Amygdala (tissue), 56 donors: ENCODE measurements around the gene METTL1.
"Not testable (repeated sequence)": the region's sequence is repeated elsewhere in the genome, so short reads cannot be mapped to it uniquely, and the experiment has no call there.

ENCODE experiments used
- DNase-seq, 56 donors: peaks; one replicate each; lab custom pipeline; 2025; lab: John Stamatoyannopoulos, UW

METTL1 gene

DNA sequence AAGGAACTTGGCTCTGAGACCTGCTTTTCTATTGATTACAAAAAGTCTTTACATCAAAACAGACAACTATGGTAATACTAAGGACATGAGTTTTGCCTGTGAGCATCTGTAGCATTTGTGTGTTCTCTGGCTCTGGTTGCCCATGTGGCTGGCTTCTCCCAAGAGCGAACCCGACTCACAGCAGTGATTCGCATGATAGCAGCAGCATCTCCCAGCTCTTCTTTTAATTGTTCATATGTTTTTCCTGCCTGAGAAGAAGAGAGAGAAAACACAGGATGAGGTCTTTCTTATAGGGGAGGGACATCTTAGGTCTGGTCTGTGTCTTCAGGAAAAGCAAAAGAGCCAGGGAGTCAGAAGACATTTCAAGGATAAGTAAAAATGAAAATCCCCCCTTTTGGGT, 29.1 kb upstream of the METTL1 start:
- no peak for DNase-seq

DNA sequence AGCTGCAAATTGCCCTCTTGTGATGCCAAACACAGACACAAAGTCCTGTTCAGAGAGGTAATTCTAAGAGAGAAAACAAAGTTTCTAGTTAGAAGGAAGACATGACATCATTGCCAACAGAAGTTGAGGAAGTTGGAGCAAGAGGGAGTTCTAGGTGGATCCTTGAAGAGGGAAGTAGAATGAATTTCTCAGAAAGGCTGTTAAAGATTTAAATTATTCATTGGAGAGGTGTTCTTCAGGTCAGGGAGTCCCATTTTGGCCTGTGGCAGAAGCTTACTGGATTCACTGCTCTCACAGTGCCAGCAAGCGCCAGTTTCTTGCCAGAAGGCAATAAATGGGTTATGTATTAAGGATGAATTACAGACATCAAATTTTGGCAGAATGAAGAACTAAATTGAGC, 26.0 kb upstream of the METTL1 start:
- no peak for DNase-seq

DNA sequence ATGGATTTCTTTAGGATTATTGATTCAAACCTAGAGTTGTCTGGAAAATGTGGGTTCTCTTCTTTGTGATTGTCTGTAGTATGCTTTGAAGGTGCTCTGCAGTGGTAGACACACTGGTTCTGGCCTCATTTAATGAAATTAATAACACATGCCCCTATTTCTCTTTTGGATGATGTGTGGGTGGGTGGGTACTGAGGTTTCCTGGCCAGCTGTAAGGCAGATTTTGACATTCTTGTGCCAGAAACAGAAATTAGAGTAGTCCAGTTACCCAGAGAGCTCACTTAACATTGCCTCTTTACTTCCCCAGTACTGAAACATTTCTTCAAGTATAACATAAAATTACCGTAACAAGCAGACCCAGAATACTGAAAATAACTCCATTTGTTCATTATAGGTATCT, 25.1 kb upstream of the METTL1 start:
- DNase-seq, result no peak

DNA sequence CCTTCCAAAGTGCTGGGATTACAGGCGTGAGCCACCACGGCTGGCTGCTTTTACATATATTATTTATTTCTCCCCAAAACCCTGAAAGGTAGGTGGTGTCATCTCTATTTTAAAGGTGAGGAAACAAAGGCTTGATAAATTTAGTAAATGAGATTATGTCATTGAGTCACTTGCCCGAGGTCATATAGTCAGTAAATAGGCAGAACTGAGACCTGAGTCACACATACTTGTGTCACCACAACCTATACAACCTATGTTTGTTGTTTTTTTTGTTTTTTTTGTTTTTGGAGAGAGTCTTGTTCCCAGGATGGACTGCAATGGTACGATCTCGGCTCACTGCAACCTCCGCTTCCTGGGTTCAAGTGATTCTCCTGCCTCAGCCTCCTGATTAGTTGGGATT, 23.4 kb upstream of the METTL1 start:
- no peak for DNase-seq

DNA sequence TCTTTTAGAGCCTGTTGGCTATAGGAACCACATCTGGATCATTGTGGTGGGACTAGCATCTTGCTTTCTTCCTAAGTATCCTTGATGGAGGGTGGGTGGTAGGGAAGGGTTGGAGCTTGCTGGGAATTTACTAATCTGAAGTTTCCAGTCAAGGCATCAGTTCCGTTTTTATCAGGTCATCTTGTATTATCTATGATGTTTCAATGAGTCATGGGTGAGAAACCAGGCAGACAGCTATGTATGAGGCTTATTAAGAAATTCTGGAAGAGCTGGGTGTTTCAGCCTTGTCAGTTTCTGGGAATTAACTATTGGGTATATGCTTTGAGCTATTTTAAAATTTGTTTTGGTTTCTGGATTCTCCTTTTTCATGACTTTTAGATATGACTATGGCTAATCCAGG, 22.0 kb upstream of the METTL1 start:
- DNase-seq, result no peak

DNA sequence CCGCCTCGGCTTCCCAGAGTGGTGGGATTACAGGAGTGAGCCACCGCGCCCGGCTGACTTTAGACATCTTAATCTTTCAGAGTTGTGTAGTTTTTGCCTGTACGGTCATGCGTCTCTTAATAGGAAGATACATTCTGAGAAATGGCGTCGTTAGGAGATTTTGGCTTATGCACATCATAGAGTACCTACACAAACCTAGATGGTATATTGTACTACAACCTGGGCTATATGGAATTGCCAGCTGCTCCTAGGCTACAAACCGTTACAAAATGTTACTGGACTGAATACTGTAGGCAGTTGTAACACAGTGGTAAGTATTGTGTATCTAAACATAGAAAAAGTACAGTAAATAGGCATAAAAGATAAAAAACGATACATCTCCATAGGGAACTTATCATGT, 12.0 kb upstream of the METTL1 start:
- DNase-seq, result no peak

DNA sequence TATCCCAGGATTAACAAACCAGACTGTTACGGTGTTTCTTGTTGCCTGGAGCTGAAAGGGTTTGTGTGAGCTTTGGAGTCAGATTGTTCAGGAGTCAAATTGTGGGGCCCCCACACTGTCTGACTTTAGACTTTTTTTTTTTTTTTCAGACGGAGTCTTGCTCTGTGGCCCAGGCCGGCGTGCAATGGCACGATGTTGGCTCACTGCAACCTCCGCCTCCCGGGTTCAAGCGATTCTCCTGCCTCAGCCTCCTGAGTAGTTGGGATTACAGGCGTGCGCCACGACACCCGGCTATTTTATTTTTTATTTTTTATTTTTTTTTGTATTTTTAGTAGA, 11.5 kb upstream of the METTL1 start:
- no peak for DNase-seq

DNA sequence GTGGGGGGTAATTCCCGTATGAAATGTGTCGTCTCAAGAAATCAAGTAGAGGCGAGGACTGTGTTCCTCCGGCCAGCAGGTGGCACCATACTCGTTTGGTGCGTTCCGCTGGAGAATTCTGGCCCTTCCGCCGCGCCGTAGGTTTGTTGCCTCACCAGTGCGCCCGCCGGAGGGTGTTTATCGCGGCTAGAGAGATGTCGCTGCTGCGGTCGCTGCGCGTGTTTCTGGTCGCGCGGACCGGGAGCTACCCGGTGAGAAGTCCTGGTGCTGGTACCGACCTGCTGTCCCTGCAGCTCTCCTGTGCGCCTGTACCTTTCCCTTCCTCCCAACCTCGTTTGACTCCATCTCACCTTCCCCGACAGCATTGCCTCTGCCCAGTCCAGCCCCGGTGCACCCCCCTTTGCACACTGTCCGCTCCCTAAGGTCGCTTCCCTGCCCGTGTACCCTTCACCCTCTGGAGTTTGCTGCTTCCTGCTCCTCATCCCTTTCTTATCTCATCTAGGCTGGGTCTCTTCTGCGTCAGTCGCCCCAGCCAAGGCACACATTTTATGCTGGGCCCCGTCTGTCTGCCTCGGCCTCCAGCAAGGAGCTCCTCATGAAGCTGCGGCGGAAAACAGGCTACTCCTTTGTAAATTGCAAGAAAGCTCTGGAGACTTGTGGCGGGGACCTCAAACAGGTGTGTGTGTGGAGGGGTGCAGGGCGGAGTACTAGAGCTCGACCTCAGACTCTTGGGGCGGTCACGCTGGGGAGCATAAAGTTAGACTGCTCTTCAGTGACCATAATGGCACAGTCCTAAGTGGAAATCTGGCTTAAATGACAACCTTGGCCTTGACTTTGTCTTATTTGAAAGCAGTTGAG, 10.9 kb upstream of the METTL1 start, which contains the start of gene TSFM:
TSFM (plus strand) TSS at position 180 of the 858 bp plus-strand sequence; CDS start at position 195, 15 bp downstream.
- DNase-seq, result peak; percentile 49 to 98 (median 90)

DNA sequence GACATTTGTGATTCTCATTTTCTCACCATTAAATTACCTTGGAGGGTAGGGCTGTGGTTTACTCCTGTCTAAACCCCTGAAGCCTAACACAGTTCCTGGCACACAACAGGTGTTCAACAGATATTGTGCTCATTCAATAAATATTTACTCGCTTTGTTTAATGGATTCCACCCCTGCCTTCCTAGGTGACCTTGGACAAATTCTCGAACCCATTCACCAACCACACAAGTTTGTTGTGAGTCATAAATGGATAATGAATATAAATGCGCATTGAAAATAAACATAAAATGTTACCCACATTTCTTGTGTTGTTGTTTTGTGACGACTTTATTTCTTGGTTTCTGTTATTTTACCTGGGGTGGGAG, 10.3 kb upstream of the METTL1 start:
- no peak for DNase-seq

DNA sequence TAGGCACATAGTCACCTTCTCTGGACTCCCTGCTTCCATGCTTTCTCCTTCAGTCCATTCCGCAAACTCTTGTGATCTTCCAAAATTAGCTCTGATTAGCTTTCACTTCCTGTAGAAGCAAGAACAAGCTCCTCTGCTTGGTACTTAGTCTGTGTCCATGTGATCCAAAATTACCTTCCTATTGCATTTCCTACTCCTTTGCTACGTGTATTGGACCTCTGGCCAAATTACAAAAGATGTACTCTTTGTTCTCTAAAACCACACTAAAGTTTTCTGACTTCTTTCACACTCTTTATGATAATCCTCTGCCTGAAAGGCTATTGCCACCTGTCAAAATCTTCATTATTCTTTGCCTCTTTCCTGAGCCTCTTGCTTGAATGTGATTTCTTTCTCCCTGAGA, 9.9 kb upstream of the METTL1 start:
- no peak for DNase-seq

DNA sequence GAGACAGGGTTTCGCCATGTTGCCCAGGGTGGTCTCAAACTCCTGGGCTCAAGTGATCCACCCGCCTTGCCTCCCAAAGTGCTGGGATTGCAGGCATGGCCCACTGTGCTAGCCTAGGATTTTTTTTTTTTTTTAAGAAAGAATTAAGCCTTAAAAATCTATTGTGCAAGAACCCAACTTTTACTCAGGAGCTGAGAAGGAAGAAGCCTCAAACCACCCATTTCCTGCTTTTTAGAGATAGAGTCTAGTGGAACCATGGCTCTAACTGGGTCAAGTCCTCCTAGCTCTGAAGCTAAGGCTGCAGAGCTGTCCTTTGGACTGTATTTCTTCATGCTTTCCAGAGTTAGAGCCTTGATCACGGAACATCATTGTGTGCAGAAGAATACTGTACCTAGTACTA, 9.3 kb upstream of the METTL1 start:
- no peak for DNase-seq

DNA sequence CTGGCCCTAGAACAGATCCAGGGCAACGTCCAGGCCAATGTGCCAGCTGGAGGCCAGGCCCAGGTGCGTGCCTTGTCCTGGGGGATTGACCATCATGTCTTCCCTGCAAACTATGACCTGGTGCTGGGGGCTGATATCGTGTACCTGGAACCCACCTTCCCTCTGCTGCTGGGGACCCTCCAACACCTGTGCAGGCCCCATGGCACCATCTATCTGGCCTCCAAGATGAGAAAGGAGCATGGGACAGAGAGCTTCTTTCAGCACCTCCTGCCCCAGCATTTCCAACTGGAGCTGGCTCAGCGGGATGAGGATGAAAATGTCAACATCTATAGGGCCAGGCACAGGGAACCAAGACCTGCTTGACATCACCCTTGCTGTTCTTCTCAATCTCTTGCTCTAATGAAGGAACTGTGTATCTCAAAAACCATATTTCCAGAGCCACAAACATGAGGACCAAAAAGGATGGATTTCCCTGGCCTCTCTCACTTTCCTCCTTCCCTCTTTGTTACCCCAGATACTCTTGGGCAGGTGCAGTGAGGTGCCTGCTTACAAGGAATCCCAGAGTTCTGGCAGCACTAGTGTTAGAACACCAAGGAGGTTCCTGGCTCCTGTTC, 8.5 kb upstream of the METTL1 start:
- no peak for DNase-seq

DNA sequence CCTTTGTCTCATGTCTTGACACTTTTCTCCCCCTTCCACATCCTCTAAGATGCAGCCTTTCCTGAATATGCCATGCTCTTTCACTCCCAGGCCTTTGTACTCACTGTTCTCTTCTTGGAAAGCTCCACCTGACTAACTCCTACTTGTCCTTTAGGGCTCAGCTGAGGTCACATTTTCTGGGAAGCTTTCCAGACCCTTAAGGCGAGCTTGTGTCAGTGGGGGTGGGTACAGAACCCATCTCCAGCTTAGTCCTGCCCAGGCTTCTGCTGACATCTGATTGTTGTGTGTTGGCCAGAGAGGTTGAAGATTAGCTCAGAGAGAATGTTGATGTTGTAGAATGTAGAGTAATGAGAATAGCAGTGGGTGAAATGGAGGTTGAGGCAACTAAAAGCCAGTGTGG, 7.8 kb upstream of the METTL1 start:
- no peak for DNase-seq

DNA sequence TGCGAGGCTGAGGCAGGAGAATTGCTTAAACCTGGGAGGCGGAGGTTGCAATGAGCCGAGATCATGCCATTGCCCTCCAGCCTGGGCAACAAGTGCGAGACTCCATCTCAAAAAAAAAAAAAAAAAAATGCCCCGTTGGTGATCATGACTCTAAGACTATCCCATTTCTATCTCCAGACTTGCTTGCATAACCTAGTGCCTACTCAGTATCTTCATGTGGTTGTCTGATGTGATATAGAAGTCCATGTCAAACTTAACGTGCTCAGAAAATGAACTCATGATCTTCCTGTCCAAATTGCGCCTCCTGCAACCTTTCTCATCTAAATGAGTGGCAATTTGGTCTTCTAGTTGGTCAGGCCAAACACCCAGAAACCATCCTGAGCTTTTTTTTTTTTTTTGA, 6.0 kb upstream of the METTL1 start:
- no peak for DNase-seq

DNA sequence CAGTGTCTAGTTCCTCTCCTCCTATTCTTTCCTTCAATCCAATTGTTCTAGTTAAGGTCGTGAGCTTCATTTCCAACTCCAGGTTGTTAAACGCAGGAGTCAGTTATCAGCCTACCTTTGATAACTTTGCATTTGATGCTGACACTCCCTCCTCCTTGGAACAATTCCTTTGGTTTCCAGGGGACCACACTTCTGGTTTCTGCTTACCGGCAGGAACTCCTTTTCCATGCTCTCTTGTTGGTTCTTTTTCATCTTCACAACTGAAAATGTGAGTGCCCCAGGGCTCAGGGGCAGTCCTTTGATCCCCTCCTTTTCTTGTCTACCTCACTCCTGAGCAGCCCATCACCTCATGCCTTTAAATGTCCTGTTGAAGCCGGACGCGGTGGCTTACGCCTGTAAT, 5.5 kb upstream of the METTL1 start:
- no peak for DNase-seq

DNA sequence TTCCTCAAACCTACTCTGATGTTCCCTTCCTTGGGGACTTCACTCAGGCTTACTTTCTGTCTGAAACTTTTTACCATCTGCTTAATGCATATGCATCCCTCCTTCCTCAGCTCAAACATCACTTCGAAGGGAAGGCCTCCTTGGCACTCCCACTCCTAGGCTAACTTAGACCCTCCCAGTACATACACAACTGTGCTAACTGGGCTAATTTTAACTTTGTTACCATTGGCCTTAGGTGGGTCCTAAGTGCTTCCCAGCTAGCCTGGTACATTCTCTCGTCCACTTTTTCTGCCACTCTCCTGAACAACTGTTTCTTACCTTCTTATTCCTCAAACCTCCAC, 4.3 kb upstream of the METTL1 start:
- no peak for DNase-seq

DNA sequence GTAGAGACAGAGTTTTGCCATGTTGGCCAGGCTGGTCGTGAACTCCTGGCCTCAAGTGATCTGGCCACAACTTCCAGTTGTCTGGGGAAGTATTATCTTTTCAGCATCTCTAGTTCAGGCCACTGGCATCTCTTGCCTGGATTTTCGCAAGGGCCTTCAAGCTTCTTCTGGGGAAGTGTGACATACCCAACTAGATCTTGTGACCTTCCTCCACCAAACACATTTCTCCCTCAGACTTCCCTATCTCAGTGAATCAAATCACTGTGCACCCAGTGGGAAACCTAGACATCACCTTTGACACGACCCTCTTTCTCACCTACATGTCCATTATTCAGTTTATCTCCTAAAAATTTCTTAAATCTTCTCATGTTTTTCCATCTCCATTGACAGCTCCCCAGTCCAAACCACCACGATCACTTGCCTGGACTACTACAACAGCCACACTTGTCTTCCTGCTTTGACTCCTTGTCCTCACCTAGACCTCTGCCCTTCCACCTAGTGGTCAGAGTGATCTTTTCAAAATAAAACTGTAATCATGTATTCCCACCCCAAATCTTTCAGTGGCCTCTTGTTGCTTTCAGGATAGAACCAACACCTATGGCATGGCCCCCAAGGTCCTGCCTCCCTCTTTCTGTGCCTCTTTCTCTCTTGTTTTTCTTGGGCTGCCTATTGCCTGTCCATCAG, 3.8 kb upstream of the METTL1 start:
- no peak for DNase-seq

DNA sequence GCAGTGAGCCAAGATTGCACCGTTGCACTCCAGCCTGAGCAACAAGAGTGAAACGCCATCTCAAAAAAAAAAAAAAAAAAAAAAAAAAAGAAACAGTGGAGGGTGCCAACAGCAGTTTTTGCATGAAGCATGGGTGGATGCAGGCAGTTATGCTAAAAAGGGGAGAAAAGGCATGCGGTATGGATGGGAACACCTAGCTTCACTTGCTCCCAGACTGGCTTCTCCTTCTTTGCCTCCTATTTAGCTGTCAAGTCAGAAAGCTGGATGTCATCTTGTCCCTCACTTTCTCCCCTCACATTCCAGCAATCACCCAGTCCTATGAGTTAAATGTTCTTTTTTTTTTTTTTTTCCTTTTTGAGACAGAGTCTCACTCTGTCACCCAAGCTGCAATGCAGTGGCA, 3.1 kb upstream of the METTL1 start:
- no peak for DNase-seq

DNA sequence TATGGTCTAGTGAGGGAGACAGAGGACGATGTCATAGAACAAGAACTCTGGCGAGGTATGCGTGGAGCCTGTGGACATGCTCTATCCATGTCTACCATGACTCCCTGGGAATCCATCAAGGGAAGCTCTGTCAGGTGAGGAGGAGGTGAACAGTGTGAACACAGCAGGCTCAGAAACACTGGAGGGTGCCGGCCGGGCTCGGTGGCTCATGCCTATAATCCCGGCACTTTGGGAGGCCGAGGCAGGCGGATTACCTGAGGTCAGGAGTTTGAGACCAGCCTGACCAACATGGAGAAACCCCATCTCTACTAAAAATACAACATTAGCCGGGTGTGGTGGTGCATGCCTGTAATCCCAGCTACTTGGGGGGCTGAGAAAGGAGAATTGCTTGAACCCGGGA, 2.7 kb upstream of the METTL1 start:
- DNase-seq, result not testable (repeated sequence)

DNA sequence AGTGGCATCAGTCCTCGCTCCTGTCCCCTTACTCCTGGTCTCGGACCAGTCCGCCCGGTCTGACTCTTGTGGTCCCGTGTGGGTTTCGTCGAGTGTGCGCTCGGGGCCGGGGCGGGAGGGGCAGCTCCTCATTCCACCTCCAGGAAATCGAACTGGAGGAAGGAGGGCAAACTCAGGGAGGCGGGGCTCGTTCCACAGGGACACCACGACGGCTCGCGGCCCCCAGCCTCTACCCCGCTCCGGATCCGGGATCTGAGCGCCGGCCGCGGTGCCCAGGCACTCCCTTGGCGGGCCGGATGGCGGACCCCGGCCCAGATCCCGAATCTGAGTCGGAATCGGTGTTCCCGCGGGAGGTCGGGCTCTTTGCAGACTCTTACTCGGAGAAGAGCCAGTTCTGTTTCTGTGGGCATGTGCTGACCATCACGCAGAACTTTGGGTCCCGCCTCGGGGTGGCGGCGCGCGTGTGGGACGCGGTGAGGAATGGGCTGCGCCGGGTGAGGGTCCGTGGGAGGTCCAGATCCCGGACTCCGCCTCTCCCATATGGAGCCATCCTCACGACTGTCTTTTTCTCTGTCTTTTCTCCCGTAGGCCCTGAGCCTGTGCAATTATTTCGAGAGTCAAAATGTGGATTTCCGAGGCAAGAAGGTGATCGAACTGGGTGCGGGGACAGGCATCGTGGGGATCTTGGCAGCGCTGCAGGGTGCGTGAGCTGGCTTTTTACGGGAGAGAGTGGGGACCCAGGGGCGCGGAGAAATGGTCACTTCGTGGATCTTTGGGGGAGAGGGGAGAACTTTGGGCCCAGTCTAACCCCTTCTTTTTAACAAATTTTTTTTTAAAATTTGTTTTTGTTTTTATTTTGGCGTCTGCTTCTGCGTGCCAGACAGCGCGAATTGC, 771 bp upstream of the METTL1 start, which contains the start of gene EEF1AKMT3:
EEF1AKMT3 (plus strand) TSS at position 186 of the 894 bp plus-strand sequence; CDS start at position 297, 111 bp downstream.
- DNase-seq, result peak in 27 of 56 donors; percentile 23 to 68 (median 52)
